Mammary epithelial cell (primary cell): ENCODE results near the gene AKAP13.

Experiments used
- EZH2 ChIP-seq: IDR thresholded peaks from 2 replicates; pipeline ENCODE4 v1.6.1; 2012; ENCODE audit warnings: low read length, inconsistent platforms, borderline replicate concordance
- TF ChIP-seq, protein P1 (sequence below), 2 donors: IDR thresholded peaks in 1 of 2; conservative IDR thresholded peaks in 1 of 2; 2 replicates each; pipeline ENCODE4 v1.5.1; 2011 to 2012; ENCODE audit warnings: inconsistent platforms in 2 of 2, low read length in 2 of 2, mild to moderate bottlenecking in 2 of 2, control low read depth in 1 of 2, low read depth in 1 of 2; ENCODE audit not compliant: insufficient read depth in 1 of 2; ENCODE audit errors: extremely low read depth in 1 of 2

GRCh38 chr15:85507114-85507513 is 126.7 kb downstream of the AKAP13 start:
- TF ChIP-seq, protein P1, sequence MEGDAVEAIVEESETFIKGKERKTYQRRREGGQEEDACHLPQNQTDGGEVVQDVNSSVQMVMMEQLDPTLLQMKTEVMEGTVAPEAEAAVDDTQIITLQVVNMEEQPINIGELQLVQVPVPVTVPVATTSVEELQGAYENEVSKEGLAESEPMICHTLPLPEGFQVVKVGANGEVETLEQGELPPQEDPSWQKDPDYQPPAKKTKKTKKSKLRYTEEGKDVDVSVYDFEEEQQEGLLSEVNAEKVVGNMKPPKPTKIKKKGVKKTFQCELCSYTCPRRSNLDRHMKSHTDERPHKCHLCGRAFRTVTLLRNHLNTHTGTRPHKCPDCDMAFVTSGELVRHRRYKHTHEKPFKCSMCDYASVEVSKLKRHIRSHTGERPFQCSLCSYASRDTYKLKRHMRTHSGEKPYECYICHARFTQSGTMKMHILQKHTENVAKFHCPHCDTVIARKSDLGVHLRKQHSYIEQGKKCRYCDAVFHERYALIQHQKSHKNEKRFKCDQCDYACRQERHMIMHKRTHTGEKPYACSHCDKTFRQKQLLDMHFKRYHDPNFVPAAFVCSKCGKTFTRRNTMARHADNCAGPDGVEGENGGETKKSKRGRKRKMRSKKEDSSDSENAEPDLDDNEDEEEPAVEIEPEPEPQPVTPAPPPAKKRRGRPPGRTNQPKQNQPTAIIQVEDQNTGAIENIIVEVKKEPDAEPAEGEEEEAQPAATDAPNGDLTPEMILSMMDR (conservative IDR thresholded peaks at IDR 0.05 in 1 of 2, IDR thresholded peaks at IDR 0.05 in 1 of 2; ENCODE audit: extremely low read depth in 1 of 2, insufficient read depth in 1 of 2, low read depth in 1 of 2, low read length in 2 of 2) = no peak
- no peak for TF ChIP-seq EZH2
